22Rv1 (cell line): ENCODE measurements around the gene PSMB1.
"Not testable (repeated sequence)": the region's sequence is repeated elsewhere in the genome, so short reads cannot be mapped to it uniquely, and the experiment has no call there.

ENCODE experiments used
- ZFX ChIP-seq: fragments of 450-650 bp; IDR thresholded peaks from 2 replicates; pipeline ENCODE4 v1.6.1; 2017; ENCODE audit warnings: antibody characterized with exemption, borderline replicate concordance
- TF ChIP-seq, protein P1 (sequence below): fragments of 450-650 bp; IDR thresholded peaks from 2 replicates; pipeline ENCODE4 v1.5.1; 2017; ENCODE audit warnings: mild to moderate bottlenecking

DNA sequence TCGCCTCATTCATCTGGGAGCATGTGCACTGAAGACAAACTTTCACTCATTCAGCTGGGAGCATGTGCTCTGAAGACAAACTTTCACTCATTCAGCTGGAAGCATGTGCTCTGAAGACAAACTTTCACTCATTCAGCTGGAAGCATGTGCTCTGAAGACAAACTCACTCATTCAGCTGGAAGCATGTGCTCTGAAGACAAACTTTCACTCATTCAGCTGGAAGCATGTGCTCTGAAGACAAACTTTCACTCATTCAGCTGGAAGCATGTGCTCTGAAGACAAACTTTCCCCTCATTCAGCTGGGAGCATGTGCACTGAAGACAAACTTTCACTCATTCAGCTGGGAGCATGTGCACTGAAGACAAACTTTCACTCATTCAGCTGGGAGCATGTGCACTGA is 44.8 kb downstream of the PSMB1 start:
- TF ChIP-seq ZFX = not testable (repeated sequence)
- TF ChIP-seq, protein P1, sequence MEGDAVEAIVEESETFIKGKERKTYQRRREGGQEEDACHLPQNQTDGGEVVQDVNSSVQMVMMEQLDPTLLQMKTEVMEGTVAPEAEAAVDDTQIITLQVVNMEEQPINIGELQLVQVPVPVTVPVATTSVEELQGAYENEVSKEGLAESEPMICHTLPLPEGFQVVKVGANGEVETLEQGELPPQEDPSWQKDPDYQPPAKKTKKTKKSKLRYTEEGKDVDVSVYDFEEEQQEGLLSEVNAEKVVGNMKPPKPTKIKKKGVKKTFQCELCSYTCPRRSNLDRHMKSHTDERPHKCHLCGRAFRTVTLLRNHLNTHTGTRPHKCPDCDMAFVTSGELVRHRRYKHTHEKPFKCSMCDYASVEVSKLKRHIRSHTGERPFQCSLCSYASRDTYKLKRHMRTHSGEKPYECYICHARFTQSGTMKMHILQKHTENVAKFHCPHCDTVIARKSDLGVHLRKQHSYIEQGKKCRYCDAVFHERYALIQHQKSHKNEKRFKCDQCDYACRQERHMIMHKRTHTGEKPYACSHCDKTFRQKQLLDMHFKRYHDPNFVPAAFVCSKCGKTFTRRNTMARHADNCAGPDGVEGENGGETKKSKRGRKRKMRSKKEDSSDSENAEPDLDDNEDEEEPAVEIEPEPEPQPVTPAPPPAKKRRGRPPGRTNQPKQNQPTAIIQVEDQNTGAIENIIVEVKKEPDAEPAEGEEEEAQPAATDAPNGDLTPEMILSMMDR = not testable (repeated sequence)
